HG02610 (cell line): ENCODE results near the gene MLH3.

Experiments used
- ATAC-seq: cut with Tn5 transposase; IDR thresholded peaks from one replicate; pipeline ENCODE4 v1.9.1; 2021; ENCODE audit warnings: mild to moderate bottlenecking, moderate library complexity; ENCODE audit not compliant: unreplicated experiment

Gene MLH3

GRCh38 chr14:75067212-75067611 lies 15.9 kb upstream of the MLH3 start:
- no peak for ATAC-seq

GRCh38 chr14:75066691-75067090 lies 15.4 kb upstream of the MLH3 start:
- ATAC-seq, result no peak

DNA sequence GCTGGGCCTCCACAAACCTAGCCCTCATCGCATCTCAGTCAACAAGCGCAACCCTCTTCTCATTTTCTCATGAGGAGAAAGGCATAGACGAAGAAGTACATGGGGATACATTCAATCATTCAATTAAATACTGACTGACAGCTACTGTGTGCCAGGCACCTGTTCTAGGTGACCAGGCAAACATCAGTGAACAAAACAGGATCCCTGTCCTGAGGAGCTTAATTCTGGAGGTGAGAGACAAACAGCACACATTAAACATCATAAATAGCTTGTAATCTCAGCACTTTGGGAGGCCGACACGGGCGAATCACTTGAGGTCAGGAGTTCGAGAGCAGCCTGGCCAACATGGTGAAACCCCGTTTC lies 12.9 kb upstream of the MLH3 start:
- no peak for ATAC-seq

GRCh38 chr14:75063491-75064204 lies 12.4 kb upstream of the MLH3 start, which contains the start of gene ACYP1:
Gene ACYP1 (minus strand): TSS chr14:75064024. CDS start chr14:75063553, 471 bp downstream.
- peak; percentile 99 for ATAC-seq

GRCh38 chr14:75063013-75063412 lies 11.7 kb upstream of the MLH3 start:
- no peak for ATAC-seq

- ATAC-seq, result no peak
Measured at GRCh38 chr14:75060420-75060819, 9.2 kb upstream of the MLH3 start.

DNA sequence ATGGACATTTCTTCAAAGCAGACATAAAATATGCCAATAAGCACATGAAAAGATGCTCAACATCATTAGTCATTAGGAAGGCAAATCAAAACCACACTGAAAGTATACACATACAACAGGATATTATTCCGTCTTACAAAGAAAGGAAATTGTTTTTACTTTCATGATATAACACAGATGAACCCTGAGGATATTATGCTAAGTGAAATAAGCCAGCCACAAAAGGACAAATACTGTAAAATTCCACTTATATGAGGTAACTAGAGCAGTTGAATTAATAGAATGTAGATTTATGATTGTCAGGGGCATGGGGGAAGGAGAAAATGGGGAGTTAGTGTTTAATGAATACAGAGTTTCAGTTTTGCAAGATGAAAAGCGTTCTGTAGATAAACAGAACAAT lies 8.4 kb upstream of the MLH3 start:
- no peak for ATAC-seq

GRCh38 chr14:75054421-75054820 lies 3.2 kb upstream of the MLH3 start:
- no peak for ATAC-seq

DNA sequence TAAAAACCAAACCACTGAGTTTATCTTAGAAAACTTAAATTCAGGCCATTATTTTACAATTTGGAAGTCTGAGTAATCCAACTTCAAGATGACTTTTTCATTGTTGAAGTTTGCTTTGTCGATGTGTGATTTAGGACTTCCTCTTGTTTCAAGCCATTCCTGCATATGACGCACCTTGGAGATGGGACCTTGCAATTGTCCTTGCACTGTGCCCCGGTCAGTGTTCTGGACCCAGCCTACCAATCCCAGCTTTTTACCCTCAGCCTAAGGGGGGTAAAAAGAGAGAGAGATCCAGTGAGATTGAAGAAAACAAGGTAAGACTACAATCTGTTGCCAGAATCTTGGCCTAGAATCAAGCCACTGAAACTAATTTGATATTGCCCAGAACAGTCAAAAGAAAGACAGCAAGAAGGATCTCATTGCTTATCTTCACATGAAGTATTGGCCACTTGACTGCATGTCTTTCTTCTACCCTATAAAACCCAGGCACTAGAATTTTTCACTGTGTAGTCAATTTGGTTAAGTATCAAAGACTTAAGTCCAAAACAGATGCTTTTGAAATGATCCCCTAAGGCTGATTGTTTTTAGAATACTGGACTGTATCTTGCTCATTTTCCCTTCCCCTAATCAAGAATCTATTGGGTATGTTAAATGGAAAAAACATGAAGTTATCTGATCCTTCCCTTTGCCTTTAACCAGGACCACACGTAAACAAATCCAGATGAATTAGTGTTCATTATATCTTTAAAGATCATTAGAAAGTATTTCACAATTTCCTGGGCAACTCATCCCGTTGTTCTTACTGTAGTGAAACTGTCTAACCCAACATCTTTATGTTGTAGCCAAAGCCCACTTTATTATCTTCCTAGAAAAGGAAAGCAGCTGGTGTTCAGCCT lies 2.4 kb upstream of the MLH3 start:
- no peak for ATAC-seq

DNA sequence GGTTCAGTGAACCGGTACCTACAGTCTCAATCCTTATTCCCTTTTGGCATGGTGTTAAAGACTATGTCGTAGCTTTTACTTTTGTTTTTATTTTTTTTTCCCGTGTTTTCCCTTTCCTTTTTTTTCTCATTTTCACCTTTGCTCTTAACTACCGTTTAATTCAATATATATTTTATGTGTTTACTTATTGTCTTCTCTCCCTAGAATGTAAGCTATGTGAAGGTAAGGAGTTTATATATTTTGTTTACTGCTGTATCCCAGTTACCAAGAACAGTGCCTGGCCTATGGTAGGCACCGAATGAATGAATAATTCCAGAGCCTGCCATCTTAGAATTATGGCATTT lies 261 bp upstream of the MLH3 start:
- ATAC-seq, result no peak

- no peak for ATAC-seq
Measured at GRCh38 chr14:75049731-75050201, 1.5 kb downstream of the MLH3 start.

GRCh38 chr14:75049136-75049535 lies 2.1 kb downstream of the MLH3 start:
- ATAC-seq, result no peak

- no peak for ATAC-seq
Measured at GRCh38 chr14:75048101-75048500, 3.2 kb downstream of the MLH3 start.

- ATAC-seq, result no peak
Measured at GRCh38 chr14:75047506-75047905, 3.8 kb downstream of the MLH3 start.

DNA sequence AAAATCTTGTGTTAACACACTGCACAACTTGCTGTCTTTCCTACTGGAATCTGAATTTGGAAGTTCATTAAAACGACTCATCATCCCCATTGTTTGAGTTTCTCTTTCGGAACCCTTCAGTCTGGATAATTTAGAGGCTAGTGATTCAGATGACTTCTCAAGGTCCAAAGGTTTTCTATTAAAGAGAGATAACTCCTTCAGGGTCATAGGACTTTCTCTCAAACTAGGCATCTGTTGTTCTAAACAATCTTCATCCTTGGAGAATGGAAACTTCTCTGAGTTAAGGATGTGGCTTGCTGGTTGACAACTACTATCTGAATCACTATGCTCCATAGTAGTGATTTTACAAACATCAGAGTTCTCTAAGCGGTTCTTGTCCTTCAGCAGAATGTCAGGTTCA lies 4.4 kb downstream of the MLH3 start:
- no peak for ATAC-seq

- no peak for ATAC-seq
Measured at GRCh38 chr14:75046275-75046674, 5.0 kb downstream of the MLH3 start.

DNA sequence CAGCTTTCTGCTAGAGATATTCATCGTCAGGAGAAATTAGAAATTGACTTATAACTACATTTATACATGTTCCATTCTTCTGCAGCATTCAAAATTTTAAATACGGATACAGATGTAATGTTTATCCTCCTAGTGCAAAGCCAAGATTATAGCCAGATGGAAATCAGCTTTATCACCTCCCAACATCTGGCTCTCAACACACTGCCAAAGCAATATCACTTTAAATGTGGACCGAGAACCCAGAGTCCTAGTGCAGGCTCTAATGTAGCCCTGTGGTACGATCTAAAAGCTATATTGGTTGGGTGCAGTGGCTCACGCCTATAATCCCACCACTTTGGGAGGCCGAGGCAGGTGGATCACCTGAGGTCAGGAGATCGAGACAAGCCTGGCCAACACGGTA lies 6.5 kb downstream of the MLH3 start:
- no peak for ATAC-seq

DNA sequence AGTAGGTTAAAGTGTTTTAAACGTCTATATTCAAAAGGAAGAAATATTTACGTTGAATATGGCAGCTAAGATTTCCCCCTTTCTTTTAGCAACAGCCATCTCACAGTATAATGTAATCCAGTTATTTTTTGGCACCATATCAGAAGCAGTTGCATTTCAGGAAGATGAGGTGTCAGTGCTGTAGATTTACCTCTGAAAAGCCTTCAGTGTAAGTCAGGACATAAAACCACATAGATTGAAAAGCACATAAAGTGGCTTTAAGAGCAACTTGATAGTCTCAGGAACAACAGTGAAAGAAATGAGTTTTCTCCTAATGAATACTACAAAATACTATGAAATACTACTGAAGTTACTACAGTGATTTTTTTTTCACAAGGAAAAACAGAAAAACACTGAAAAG lies 6.9 kb downstream of the MLH3 start:
- no peak for ATAC-seq

- ATAC-seq, result no peak
Measured at GRCh38 chr14:75042035-75042434, 9.2 kb downstream of the MLH3 start.

- no peak for ATAC-seq
Measured at GRCh38 chr14:75041613-75042012, 9.7 kb downstream of the MLH3 start.

DNA sequence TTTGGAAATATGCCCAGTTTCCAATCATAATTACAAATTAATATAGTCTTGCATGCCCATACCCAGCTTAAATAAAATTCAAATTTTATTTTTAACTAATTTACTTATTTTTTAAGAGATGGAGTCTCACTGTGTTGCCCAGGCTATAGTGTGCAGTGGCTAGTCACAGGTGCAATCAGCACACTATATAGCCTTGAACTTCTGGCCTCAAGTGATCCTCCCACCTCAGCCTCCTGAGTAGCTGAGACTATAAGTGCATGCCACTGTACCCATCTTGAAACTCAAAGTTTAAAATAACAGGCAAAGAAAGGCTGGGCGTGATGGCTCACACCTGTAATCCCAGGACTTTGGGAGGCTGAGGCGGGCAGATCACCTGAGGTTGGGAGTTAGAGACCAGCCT lies 10.3 kb downstream of the MLH3 start:
- ATAC-seq, result no peak

- no peak for ATAC-seq
Measured at GRCh38 chr14:75040507-75040906, 10.8 kb downstream of the MLH3 start.
